ENCODE measurements around the gene PTPRK. TPM values are rescaled to one million over a fixed set of nuclear protein-coding genes. Genes with fewer than 3 reads are reported as not detected.

Gene PTPRK
- total RNA-seq, 4 donors from 2014 or later, result 40.1 to 82.0 (median 57.6) TPM

DNA sequence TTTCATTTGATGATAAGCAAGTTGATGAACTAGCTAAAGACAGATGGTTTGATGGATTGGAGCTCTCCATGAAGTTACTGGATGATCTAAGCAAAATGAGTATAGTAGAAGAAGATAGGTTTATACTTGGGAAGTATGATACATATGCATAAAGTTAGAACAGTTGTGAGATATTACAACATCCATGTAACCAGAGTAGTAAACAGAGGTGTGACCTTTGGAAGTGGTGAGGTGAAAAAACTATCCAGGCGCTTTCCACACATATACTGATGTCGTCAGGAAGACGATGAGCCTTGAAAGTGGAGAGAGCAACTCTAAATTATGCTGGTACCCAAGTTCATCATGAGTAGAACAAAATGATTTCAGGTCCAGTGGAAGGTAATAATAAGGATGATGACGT, 271.0 kb downstream of the PTPRK start:
- H3K4me1 ChIP-seq, result no peaks in the 10 kb centered on the region
- WGBS, result 96% methylated on average over 4 of the region's 4 CpGs
- no peaks in the 10 kb centered on the region for H3K36me3 ChIP-seq
- DNase-seq (ENCODE audit: low spot score in 2 of 2), result no peak
- H3K4me3 ChIP-seq, result no peak overlapping the region
- no peaks in the 10 kb centered on the region for H3K9me3 ChIP-seq
- H3K27me3 ChIP-seq, result no peaks in the 10 kb centered on the region
- H3K27ac ChIP-seq, result no peak overlapping the region
- no peak for TF ChIP-seq POLR2AphosphoS5 (IDR thresholded peaks at IDR 0.05)
- no peak for TF ChIP-seq EP300 (IDR thresholded peaks at IDR 0.05)
- TF ChIP-seq POLR2A (IDR thresholded peaks at IDR 0.05), result no peak
- TF ChIP-seq, protein P1, sequence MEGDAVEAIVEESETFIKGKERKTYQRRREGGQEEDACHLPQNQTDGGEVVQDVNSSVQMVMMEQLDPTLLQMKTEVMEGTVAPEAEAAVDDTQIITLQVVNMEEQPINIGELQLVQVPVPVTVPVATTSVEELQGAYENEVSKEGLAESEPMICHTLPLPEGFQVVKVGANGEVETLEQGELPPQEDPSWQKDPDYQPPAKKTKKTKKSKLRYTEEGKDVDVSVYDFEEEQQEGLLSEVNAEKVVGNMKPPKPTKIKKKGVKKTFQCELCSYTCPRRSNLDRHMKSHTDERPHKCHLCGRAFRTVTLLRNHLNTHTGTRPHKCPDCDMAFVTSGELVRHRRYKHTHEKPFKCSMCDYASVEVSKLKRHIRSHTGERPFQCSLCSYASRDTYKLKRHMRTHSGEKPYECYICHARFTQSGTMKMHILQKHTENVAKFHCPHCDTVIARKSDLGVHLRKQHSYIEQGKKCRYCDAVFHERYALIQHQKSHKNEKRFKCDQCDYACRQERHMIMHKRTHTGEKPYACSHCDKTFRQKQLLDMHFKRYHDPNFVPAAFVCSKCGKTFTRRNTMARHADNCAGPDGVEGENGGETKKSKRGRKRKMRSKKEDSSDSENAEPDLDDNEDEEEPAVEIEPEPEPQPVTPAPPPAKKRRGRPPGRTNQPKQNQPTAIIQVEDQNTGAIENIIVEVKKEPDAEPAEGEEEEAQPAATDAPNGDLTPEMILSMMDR (IDR thresholded peaks at IDR 0.05), result no peak

GRCh38 chr6:128246472-128247260, 273.7 kb downstream of the PTPRK start:
- TF ChIP-seq POLR2A (IDR thresholded peaks at IDR 0.05), result no peak
- Histone ChIP-seq H3K4me3 (no peak overlapping the region), H3K27ac (no peak overlapping the region), H3K4me1 (no peaks in the 10 kb centered on the region), H3K27me3 (no peaks in the 10 kb centered on the region), H3K9me3 (no peaks in the 10 kb centered on the region), H3K36me3 (no peaks in the 10 kb centered on the region)
- WGBS, result 93% methylated on average over 7 of the region's 7 CpGs
- no peak for DNase-seq (ENCODE audit: low spot score in 2 of 2)

- Histone ChIP-seq H3K36me3 (no peaks in the 10 kb centered on the region), H3K9me3 (no peaks in the 10 kb centered on the region), H3K4me1 (no peaks in the 10 kb centered on the region), H3K4me3 (no peak overlapping the region), H3K27me3 (no peaks in the 10 kb centered on the region), H3K27ac (no peak overlapping the region)
- DNase-seq (ENCODE audit: low spot score in 2 of 2), result no peak
- no peak for TF ChIP-seq EP300 (IDR thresholded peaks at IDR 0.05)
- TF ChIP-seq, protein P1 (IDR thresholded peaks at IDR 0.05), result no peak
- TF ChIP-seq POLR2AphosphoS5 (IDR thresholded peaks at IDR 0.05), result no peak
- no peak for TF ChIP-seq POLR2A (IDR thresholded peaks at IDR 0.05)
- 86% methylated on average over 2 of the region's 2 CpGs for WGBS
Measured at GRCh38 chr6:128244751-128245405, 275.5 kb downstream of the PTPRK start.

DNA sequence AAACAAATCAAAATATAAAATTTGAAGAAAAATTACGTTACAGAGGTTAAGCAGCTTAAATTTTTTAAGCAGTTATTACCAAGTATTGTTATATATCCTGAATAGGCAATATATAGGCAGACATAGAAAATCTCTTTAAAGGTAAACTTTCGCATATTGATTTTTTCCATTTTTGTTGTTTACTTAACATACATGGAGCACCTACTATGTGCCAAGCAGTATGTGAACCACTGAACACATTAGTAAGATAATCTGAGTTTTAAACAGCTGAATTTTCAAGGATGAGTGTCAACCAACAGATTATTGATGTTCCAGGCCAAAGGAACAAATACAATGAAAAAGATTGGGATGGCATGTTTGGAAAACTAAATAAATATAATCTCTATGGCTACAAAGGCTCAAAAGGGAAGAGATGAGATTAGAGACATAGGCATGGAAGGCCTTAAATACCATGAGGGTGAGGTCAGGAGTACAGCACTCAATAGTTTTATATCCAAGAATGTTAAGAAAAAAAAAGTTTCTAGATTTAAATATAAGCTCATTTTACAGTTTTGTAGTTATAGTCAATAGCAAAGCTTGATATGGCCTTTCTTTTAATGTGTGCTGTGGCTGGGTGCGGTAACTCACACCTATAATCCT, 277.5 kb downstream of the PTPRK start:
- no peak for DNase-seq (ENCODE audit: low spot score in 2 of 2)
- Histone ChIP-seq H3K27ac (no peak overlapping the region), H3K9me3 (no peaks in the 10 kb centered on the region), H3K4me3 (no peak overlapping the region), H3K27me3 (no peaks in the 10 kb centered on the region), H3K36me3 (no peaks in the 10 kb centered on the region), H3K4me1 (no peaks in the 10 kb centered on the region)
- TF ChIP-seq POLR2A (IDR thresholded peaks at IDR 0.05) (no peak), POLR2AphosphoS5 (IDR thresholded peaks at IDR 0.05) (no peak), EP300 (IDR thresholded peaks at IDR 0.05) (no peak)
- TF ChIP-seq, protein P1 (IDR thresholded peaks at IDR 0.05), result no peak
- WGBS, result 97% methylated on average over 3 of the region's 3 CpGs

DNA sequence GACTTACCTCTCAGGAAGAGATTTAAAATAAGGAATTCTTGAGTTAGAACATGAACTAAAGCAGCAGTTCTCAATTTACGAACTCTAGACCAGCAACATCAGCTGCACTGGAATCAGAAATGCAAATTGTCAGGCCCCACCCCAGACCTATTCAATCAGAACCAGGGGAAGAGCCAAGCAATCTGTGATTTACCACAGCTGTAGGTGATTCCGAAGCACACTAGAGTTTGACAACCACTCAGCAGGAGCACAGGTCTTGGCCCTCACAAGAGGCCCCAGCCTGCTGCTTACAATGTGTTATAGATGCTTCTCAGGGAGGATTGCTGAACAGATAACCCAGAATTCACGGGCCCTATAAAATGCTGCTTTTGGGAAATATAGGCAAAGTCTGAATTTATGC, 279.2 kb downstream of the PTPRK start:
- TF ChIP-seq, protein P1 (IDR thresholded peaks at IDR 0.05), result no peak
- TF ChIP-seq POLR2AphosphoS5 (IDR thresholded peaks at IDR 0.05) (no peak), EP300 (IDR thresholded peaks at IDR 0.05) (no peak), POLR2A (IDR thresholded peaks at IDR 0.05) (no peak)

More for the DNA sequence above, 279.2 kb downstream of the PTPRK start:
- H3K27ac ChIP-seq, result no peak overlapping the region
- no peaks in the 10 kb centered on the region for H3K4me1 ChIP-seq
- WGBS, result 81% methylated on average over 3 of the region's 3 CpGs
- H3K36me3 ChIP-seq, result no peaks in the 10 kb centered on the region
- H3K27me3 ChIP-seq, result no peaks in the 10 kb centered on the region
- H3K4me3 ChIP-seq, result no peak overlapping the region
- no peak for DNase-seq (ENCODE audit: low spot score in 2 of 2)
- H3K9me3 ChIP-seq, result no peaks in the 10 kb centered on the region

All from suprapubic skin (tissue), 4 donors.